Mesenteric fat pad (tissue), 1 donor: Measurements from ENCODE around the gene LCP1. TPM values are rescaled to one million over a fixed set of nuclear protein-coding genes. Genes with fewer than 3 reads are reported as not detected.

Experiments used
- DNase-seq: peaks from one replicate; pipeline ENCODE4 v3.0.0-alpha.2; 2020; ENCODE audit warnings: low spot score
- total RNA-seq: library from RNA; stranded (reverse); fragmentation: NEBNext Ultra II Directional; extraction: Animal tissue kit (Norgen Biotek cat#: 25700); gene quantifications from one replicate; pipeline ENCODE4 v1.2.1, GENCODE V29; 2021
- donor health status: DM: yes; HTN: yes; CAD: no.

LCP1 gene
- total RNA-seq, 1 donor from 2014 or later: 195 TPM

GRCh38 chr13:46131705-46132104 lies 50.3 kb downstream of the LCP1 start:
- DNase-seq: no peak

GRCh38 chr13:46129955-46130618 lies 51.9 kb downstream of the LCP1 start:
- no peak for DNase-seq

GRCh38 chr13:46129124-46129523 lies 52.9 kb downstream of the LCP1 start:
- no peak for DNase-seq

- DNase-seq: no peak
Observed at GRCh38 chr13:46127358-46128023, 54.5 kb downstream of the LCP1 start.

GRCh38 chr13:46126552-46127357 lies 55.2 kb downstream of the LCP1 start:
- DNase-seq: no peak

GRCh38 chr13:46126056-46126455 lies 55.9 kb downstream of the LCP1 start:
- DNase-seq: no peak

- no peak for DNase-seq
Observed at GRCh38 chr13:46124967-46125933, 56.7 kb downstream of the LCP1 start.

- DNase-seq: no peak
Observed at GRCh38 chr13:46124531-46124966, 57.4 kb downstream of the LCP1 start.

- DNase-seq: no peak
Observed at GRCh38 chr13:46122304-46122703, 59.7 kb downstream of the LCP1 start.

- no peak for DNase-seq
Observed at GRCh38 chr13:46121597-46122163, 60.3 kb downstream of the LCP1 start.

GRCh38 chr13:46121033-46121432 lies 60.9 kb downstream of the LCP1 start:
- no peak for DNase-seq

GRCh38 chr13:46119883-46120614 lies 61.9 kb downstream of the LCP1 start:
- no peak for DNase-seq

GRCh38 chr13:46116653-46117502 lies 65.1 kb downstream of the LCP1 start:
- no peak for DNase-seq

- DNase-seq: no peak
Observed at GRCh38 chr13:46114613-46115012, 67.4 kb downstream of the LCP1 start.

- DNase-seq: no peak
Observed at GRCh38 chr13:46113596-46113995, 68.4 kb downstream of the LCP1 start.

GRCh38 chr13:46111151-46111550 lies 70.8 kb downstream of the LCP1 start:
- DNase-seq: no peak

- DNase-seq: no peak
Observed at GRCh38 chr13:46109451-46109850, 72.5 kb downstream of the LCP1 start.

GRCh38 chr13:46106839-46107371 lies 75.1 kb downstream of the LCP1 start:
- no peak for DNase-seq

- DNase-seq: no peak
Observed at GRCh38 chr13:46104868-46105267, 77.1 kb downstream of the LCP1 start, which contains the start of gene CPB2. Gene CPB2 (minus strand): TSS chr13:46105033. CDS start chr13:46105009, 24 bp downstream.
